Neural crest cell (in vitro differentiated cells): Measurements from ENCODE around the gene PARK7. TPM values are rescaled to one million over a fixed set of nuclear protein-coding genes. Genes with fewer than 3 reads are reported as not detected.

Experiments
- DNase-seq: peaks from one replicate; pipeline ENCODE4 v3.0.0; 2021; ENCODE audit warnings: low read depth, mixed read lengths, low spot score
- H3K27ac Mint-ChIP-seq: one replicate; pipeline ENCODE4 v1.8.0; 2021; ENCODE audit warnings: mild to moderate bottlenecking, mixed read lengths; ENCODE audit not compliant: unreplicated experiment
- H3K27me3 Mint-ChIP-seq: 2 replicates; pipeline ENCODE4 v1.8.0; 2021; ENCODE audit warnings: low read depth, mild to moderate bottlenecking, mixed read lengths
- H3K36me3 Mint-ChIP-seq: 2 replicates; pipeline ENCODE4 v1.8.0; 2021; ENCODE audit warnings: low read depth, mild to moderate bottlenecking, mixed read lengths
- H3K4me1 Mint-ChIP-seq: 2 replicates; pipeline ENCODE4 v1.8.0; 2021; ENCODE audit warnings: mixed read lengths
- H3K4me3 Mint-ChIP-seq: one replicate; pipeline ENCODE4 v1.8.0; 2021; ENCODE audit warnings: mild to moderate bottlenecking, mixed read lengths
- H3K9me3 Mint-ChIP-seq: 2 replicates; pipeline ENCODE4 v1.8.0; 2021; ENCODE audit warnings: mixed read lengths
- CTCF ChIP-seq: fragments of 200-600 bp; sonication (generic); conservative IDR thresholded peaks from 2 replicates; pipeline ENCODE4 v1.5.0; 2021; ENCODE audit warnings: antibody characterized with exemption, mild to moderate bottlenecking
- total RNA-seq: library from RNA; stranded (reverse); gene quantifications from 2 replicates; pipeline ENCODE4 v1.2.1, GENCODE V29; 2021

Gene PARK7
- total RNA-seq, 1 donor from 2014 or later = 386 TPM

GRCh38 chr1:8027748-8028570, 66.4 kb downstream of the PARK7 start:
- H3K4me1 Mint-ChIP-seq = peaks cover 43% of the 10 kb centered on the region
- peaks cover 5% of the 10 kb centered on the region for H3K27me3 Mint-ChIP-seq
- no peaks in the 10 kb centered on the region for H3K36me3 Mint-ChIP-seq
- no peak overlapping the region for H3K27ac Mint-ChIP-seq
- DNase-seq = no peak
- no peaks in the 10 kb centered on the region for H3K9me3 Mint-ChIP-seq
- no peak for TF ChIP-seq CTCF
- peak overlapping the region; percentile 39 for H3K4me3 Mint-ChIP-seq

DNA sequence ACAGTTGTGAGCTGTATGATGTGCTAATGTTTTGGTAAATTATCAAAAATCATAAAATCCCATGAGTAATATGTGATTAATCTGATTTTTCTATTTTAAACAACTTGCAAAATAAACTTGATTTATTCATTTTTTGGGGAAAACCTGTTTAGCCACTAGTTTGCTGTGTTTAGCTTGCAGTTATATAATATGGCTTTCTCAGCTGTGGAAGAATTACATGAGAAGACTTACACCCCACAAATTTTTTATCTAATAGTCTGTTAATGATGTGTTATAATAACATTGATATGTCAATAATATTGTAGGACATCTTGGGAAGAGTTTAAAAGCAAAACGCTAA, 67.0 kb downstream of the PARK7 start:
- peak overlapping the region; percentile 39 for H3K4me3 Mint-ChIP-seq
- no peak overlapping the region for H3K27ac Mint-ChIP-seq
- H3K4me1 Mint-ChIP-seq = peaks cover 37% of the 10 kb centered on the region
- TF ChIP-seq CTCF = no peak
- no peaks in the 10 kb centered on the region for H3K9me3 Mint-ChIP-seq
- no peak for DNase-seq
- H3K36me3 Mint-ChIP-seq = no peaks in the 10 kb centered on the region
- peaks cover 5% of the 10 kb centered on the region for H3K27me3 Mint-ChIP-seq

DNA sequence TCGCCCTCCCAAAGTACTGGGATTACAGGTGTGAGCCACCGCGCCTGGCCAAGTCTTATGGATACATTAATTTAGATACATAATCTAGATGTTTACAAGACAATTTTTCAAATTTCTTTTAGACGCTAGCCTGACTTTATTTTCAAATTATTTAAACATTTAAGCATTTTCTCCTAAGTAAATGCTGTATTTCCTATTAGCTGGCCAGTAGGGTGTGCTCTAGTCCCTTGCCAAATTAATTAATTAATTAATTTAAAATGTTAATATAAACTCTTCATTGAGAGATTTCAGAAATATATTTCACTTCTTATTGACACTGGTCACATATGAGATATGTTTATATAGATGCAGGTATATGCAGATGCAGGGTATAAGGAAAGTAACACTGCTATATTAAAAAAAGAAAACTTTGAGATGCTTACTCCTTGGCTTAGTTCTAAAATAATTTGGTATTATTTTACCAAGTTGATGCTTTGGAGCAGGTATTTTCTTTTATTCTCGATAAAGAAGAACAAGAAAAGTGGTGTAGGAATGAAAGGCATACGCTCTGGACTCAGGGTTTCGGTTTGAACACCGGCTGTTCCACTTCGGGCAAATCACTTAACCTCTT, 69.8 kb downstream of the PARK7 start:
- Mint-ChIP-seq H3K4me3 (no peak overlapping the region), H3K4me1 (peaks cover 18% of the 10 kb centered on the region), H3K27ac (no peak overlapping the region), H3K36me3 (no peaks in the 10 kb centered on the region), H3K9me3 (no peaks in the 10 kb centered on the region), H3K27me3 (peaks cover 5% of the 10 kb centered on the region)
- TF ChIP-seq CTCF = peak; percentile 91
- DNase-seq = no peak

DNA sequence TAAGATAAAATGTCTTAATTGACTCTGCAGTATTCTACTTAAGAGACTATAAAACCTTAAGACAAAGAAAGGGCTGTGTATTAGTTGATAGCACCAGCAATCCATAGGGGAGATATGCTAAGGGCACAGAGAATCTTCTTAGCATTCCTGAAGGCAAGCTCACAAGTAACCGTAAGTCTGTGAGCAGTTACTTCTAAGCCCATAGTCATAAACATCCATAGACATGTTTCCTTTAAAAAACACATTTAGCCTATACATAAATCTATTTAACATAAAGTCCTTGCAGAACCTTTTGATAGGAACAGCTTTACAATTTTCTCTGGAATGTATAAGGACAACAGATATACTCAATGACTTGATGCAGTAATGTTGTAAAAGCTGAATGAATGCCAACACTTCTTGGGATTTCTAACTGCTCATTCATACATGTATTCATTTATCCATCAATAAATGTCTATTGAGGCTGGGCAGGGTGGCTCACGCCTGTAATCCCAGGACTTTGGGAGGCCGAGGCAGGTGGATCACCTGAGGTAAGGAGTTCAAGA, 70.9 kb downstream of the PARK7 start:
- no peaks in the 10 kb centered on the region for H3K9me3 Mint-ChIP-seq
- no peaks in the 10 kb centered on the region for H3K36me3 Mint-ChIP-seq
- no peak for TF ChIP-seq CTCF
- peaks cover 9% of the 10 kb centered on the region for H3K4me1 Mint-ChIP-seq
- H3K27me3 Mint-ChIP-seq = no peaks in the 10 kb centered on the region
- no peak overlapping the region for H3K4me3 Mint-ChIP-seq
- no peak for DNase-seq
- H3K27ac Mint-ChIP-seq = no peak overlapping the region

- TF ChIP-seq CTCF = no peak
- no peak overlapping the region for H3K4me3 Mint-ChIP-seq
- H3K4me1 Mint-ChIP-seq = no peaks in the 10 kb centered on the region
- DNase-seq = no peak
- H3K9me3 Mint-ChIP-seq = no peaks in the 10 kb centered on the region
- H3K27me3 Mint-ChIP-seq = no peaks in the 10 kb centered on the region
- H3K36me3 Mint-ChIP-seq = no peaks in the 10 kb centered on the region
- no peak overlapping the region for H3K27ac Mint-ChIP-seq
These were observed 71.8 kb downstream of the PARK7 start for GRCh38 chr1:8033322-8033721.

Other genes starting within 250 kb of the PARK7 start
- 63.9 and 64.4 TPM in 2 replicates for gene VAMP3, start 190.4 kb upstream of the PARK7 start, total RNA-seq
- 5.3 and 5.6 TPM in 2 replicates for gene PER3, start 177.4 kb upstream of the PARK7 start, total RNA-seq
- gene UTS2, start 108.6 kb upstream of the PARK7 start, total RNA-seq = not detected in 2 replicates
- gene TNFRSF9, start 20.9 kb upstream of the PARK7 start, total RNA-seq = 0.23 and 0.28 TPM in 2 replicates
- 23.3 and 24.0 TPM in 2 replicates for gene ERRFI1, start 64.6 kb downstream of the PARK7 start, total RNA-seq